Keratinocyte (primary cell): Measurements from ENCODE around the gene KLRG1.

Experiments used
- EZH2 ChIP-seq: IDR thresholded peaks from one replicate; pipeline ENCODE4 v1.6.1; 2012; ENCODE audit warnings: inconsistent platforms, mild to moderate bottlenecking, low read length, moderate library complexity
- TF ChIP-seq, protein P1 (sequence below), 3 experiments: IDR thresholded peaks in 1 of 3; conservative IDR thresholded peaks in 1 of 3; optimal IDR thresholded peaks in 1 of 3; 2 replicates in 2 of 3; 3 replicates in 1 of 3; pipeline versions ENCODE3 to v1.5.1; 2011; ENCODE audit warnings: low read length in 3 of 3, mild to moderate bottlenecking in 3 of 3, moderate library complexity in 2 of 3, control low read depth in 1 of 3, inconsistent platforms in 1 of 3; ENCODE audit not compliant: insufficient read depth in 2 of 3; ENCODE audit errors: extremely low read depth in 1 of 3

GRCh38 chr12:9050521-9051157, 61.3 kb downstream of the KLRG1 start:
- TF ChIP-seq, protein P1, sequence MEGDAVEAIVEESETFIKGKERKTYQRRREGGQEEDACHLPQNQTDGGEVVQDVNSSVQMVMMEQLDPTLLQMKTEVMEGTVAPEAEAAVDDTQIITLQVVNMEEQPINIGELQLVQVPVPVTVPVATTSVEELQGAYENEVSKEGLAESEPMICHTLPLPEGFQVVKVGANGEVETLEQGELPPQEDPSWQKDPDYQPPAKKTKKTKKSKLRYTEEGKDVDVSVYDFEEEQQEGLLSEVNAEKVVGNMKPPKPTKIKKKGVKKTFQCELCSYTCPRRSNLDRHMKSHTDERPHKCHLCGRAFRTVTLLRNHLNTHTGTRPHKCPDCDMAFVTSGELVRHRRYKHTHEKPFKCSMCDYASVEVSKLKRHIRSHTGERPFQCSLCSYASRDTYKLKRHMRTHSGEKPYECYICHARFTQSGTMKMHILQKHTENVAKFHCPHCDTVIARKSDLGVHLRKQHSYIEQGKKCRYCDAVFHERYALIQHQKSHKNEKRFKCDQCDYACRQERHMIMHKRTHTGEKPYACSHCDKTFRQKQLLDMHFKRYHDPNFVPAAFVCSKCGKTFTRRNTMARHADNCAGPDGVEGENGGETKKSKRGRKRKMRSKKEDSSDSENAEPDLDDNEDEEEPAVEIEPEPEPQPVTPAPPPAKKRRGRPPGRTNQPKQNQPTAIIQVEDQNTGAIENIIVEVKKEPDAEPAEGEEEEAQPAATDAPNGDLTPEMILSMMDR (optimal IDR thresholded peaks at IDR 0.05 in 1 of 3, IDR thresholded peaks at IDR 0.05 in 1 of 3, conservative IDR thresholded peaks at IDR 0.05 in 1 of 3; ENCODE audit: extremely low read depth in 1 of 3, insufficient read depth in 2 of 3, low read length in 3 of 3), result no peak
- TF ChIP-seq EZH2, result no peak
